SK-N-SH treated with all-trans-retinoic acid at 6 μM for 48 hours (cell line): Measurements from ENCODE around the gene BDNF.

Experiments used
- CSDC2 ChIP-seq: fragments of 250-450 bp; sonication (Bioruptor Pico); IDR thresholded peaks from 2 replicates; pipeline ENCODE4 v1.5.0; 2020; ENCODE audit warnings: mild to moderate bottlenecking, moderate library complexity
- OSR1 ChIP-seq: fragments of 250-450 bp; sonication (Bioruptor Pico); IDR thresholded peaks from 2 replicates; pipeline ENCODE4 v1.8.0; 2022; ENCODE audit warnings: moderate library complexity, mild to moderate bottlenecking, inconsistent platforms
- TCF4 ChIP-seq: fragments of 250-450 bp; sonication (Bioruptor Pico); IDR thresholded peaks from 2 replicates; pipeline ENCODE4 v1.8.0; 2021; ENCODE audit warnings: mild to moderate bottlenecking, moderate library complexity, borderline replicate concordance
- ZC3H10 ChIP-seq: fragments of 250-450 bp; sonication (Bioruptor Pico); IDR thresholded peaks from 2 replicates; pipeline ENCODE4 v1.5.1; 2021; ENCODE audit warnings: mild to moderate bottlenecking, moderate library complexity
- ZFP3 ChIP-seq: fragments of 250-450 bp; sonication (Bioruptor Pico); IDR thresholded peaks from 2 replicates; pipeline ENCODE4 v1.5.0; 2020; ENCODE audit warnings: mild to moderate bottlenecking, moderate library complexity
- ZFP30 ChIP-seq: fragments of 450-650 bp; formaldehyde crosslinking; IDR thresholded peaks from 2 replicates; pipeline ENCODE4 v1.5.0; 2022; ENCODE audit warnings: mild to moderate bottlenecking, moderate library complexity
- ZNF70 ChIP-seq: fragments of 450-650 bp; formaldehyde crosslinking; IDR thresholded peaks from 2 replicates; pipeline ENCODE4 v1.5.0; 2020; ENCODE audit warnings: mild to moderate bottlenecking, moderate library complexity
- ZNF8 ChIP-seq: fragments of 450-650 bp; formaldehyde crosslinking; IDR thresholded peaks from 2 replicates; pipeline ENCODE4 v1.5.0; 2020; ENCODE audit warnings: mild to moderate bottlenecking, moderate library complexity
- TF ChIP-seq, protein P1 (sequence below): fragments of 250-450 bp; sonication (Bioruptor Pico); IDR thresholded peaks from 2 replicates; pipeline ENCODE4 v1.5.1; 2021; ENCODE audit warnings: mild to moderate bottlenecking, moderate library complexity
- TF ChIP-seq, protein P2 (sequence below): fragments of 250-450 bp; sonication (Bioruptor Pico); IDR thresholded peaks from 2 replicates; pipeline ENCODE4 v1.8.0; 2021; ENCODE audit warnings: low read depth, mild to moderate bottlenecking, moderate library complexity, borderline replicate concordance
- TF ChIP-seq, protein P3 (sequence below): fragments of 250-450 bp; sonication (Bioruptor Pico); IDR thresholded peaks from 2 replicates; pipeline ENCODE4 v1.8.0; 2020; ENCODE audit warnings: mild to moderate bottlenecking, moderate library complexity, borderline replicate concordance

DNA sequence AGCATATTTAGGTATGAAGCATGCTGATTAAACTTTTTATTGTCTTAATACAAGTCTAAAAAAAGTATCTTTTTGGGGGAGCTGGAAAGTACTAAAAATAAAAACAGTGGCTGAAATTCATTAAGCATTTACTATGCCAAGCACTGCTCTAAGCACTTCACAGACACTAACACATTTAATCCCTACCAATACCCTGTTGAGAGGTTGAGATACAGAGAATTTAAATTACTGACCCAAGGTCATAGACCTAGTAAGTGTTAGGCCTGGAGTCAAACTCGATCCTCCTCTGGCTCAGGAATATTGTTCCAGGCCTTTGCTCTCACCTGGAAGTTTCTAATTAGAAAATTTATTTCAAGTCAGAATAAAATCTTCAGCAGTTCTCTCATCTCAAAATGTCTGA is 18.6 kb downstream of the BDNF start:
- TF ChIP-seq ZFP3 (no peak), ZNF70 (CRISPR knock-in tag) (no peak), CSDC2 (no peak), ZFP30 (CRISPR knock-in tag) (no peak), ZC3H10 (CRISPR knock-in tag) (no peak), OSR1 (CRISPR knock-in tag) (no peak), TCF4 (no peak), ZNF8 (CRISPR knock-in tag) (no peak)
- TF ChIP-seq, protein P1, sequence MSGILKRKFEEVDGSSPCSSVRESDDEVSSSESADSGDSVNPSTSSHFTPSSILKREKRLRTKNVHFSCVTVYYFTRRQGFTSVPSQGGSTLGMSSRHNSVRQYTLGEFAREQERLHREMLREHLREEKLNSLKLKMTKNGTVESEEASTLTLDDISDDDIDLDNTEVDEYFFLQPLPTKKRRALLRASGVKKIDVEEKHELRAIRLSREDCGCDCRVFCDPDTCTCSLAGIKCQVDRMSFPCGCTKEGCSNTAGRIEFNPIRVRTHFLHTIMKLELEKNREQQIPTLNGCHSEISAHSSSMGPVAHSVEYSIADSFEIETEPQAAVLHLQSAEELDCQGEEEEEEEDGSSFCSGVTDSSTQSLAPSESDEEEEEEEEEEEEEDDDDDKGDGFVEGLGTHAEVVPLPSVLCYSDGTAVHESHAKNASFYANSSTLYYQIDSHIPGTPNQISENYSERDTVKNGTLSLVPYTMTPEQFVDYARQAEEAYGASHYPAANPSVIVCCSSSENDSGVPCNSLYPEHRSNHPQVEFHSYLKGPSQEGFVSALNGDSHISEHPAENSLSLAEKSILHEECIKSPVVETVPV (CRISPR knock-in tag), result no peak
- TF ChIP-seq, protein P2, sequence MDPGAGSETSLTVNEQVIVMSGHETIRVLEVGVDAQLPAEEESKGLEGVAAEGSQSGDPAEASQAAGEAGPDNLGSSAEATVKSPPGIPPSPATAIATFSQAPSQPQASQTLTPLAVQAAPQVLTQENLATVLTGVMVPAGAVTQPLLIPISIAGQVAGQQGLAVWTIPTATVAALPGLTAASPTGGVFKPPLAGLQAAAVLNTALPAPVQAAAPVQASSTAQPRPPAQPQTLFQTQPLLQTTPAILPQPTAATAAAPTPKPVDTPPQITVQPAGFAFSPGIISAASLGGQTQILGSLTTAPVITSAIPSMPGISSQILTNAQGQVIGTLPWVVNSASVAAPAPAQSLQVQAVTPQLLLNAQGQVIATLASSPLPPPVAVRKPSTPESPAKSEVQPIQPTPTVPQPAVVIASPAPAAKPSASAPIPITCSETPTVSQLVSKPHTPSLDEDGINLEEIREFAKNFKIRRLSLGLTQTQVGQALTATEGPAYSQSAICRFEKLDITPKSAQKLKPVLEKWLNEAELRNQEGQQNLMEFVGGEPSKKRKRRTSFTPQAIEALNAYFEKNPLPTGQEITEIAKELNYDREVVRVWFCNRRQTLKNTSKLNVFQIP (CRISPR knock-in tag), result no peak
- TF ChIP-seq, protein P3, sequence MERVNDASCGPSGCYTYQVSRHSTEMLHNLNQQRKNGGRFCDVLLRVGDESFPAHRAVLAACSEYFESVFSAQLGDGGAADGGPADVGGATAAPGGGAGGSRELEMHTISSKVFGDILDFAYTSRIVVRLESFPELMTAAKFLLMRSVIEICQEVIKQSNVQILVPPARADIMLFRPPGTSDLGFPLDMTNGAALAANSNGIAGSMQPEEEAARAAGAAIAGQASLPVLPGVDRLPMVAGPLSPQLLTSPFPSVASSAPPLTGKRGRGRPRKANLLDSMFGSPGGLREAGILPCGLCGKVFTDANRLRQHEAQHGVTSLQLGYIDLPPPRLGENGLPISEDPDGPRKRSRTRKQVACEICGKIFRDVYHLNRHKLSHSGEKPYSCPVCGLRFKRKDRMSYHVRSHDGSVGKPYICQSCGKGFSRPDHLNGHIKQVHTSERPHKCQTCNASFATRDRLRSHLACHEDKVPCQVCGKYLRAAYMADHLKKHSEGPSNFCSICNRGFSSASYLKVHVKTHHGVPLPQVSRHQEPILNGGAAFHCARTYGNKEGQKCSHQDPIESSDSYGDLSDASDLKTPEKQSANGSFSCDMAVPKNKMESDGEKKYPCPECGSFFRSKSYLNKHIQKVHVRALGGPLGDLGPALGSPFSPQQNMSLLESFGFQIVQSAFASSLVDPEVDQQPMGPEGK (CRISPR knock-in tag), result no peak
